ENCODE data around the gene C14orf180.

Gene C14orf180

GRCh38 chr14:104545151-104545941 is 34.2 kb upstream of the C14orf180 start:
- Histone ChIP-seq H3K27me3 (ENCODE audit: control insufficient read depth, insufficient read depth, low read length) (no peaks in the 10 kb centered on the region), H3K4me1 (ENCODE audit: control insufficient read depth, insufficient read depth, low read length) (peaks cover 2% of the 10 kb centered on the region), H3K4me3 (ENCODE audit: low read depth, low read length) (no peak overlapping the region), H3K9me3 (ENCODE audit: control insufficient read depth, insufficient read depth, low read length) (no peaks in the 10 kb centered on the region), H3K36me3 (ENCODE audit: control insufficient read depth, insufficient read depth, low read length) (no peaks in the 10 kb centered on the region), H3K9ac (ENCODE audit: low read depth, low read length) (no peak overlapping the region)

DNA sequence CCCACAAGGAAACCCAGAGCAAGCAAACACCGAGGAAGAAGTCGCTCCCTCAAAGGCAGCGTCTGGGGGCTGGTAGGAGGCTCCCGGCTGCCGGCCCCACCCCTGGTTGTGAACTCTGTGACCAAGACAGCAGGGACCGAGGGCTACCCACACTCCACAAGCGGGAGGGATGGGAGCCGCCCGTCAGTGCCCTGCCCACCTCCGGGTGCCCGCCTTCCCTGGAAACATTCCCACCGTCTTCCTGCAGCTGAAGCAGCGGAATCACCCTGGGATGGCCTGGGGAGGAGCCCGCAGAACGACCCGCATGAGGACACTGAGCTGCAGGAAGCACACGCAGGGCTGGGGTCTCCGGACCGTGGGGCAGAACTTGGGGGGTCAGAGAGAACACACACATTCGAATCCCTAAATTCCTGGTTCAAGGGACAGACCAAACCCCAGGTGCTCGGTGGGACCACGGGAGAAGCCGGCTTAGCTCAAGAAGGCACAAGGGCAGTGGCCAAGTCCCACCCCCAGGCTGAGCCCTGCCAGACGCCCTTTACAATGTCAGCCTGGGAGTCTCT is 33.5 kb upstream of the C14orf180 start:
- Histone ChIP-seq H3K27me3 (ENCODE audit: control insufficient read depth, insufficient read depth, low read length) (no peaks in the 10 kb centered on the region), H3K9ac (ENCODE audit: low read depth, low read length) (no peak overlapping the region), H3K4me3 (ENCODE audit: low read depth, low read length) (no peak overlapping the region), H3K9me3 (ENCODE audit: control insufficient read depth, insufficient read depth, low read length) (no peaks in the 10 kb centered on the region), H3K36me3 (ENCODE audit: control insufficient read depth, insufficient read depth, low read length) (no peaks in the 10 kb centered on the region), H3K4me1 (ENCODE audit: control insufficient read depth, insufficient read depth, low read length) (peaks cover 2% of the 10 kb centered on the region)

DNA sequence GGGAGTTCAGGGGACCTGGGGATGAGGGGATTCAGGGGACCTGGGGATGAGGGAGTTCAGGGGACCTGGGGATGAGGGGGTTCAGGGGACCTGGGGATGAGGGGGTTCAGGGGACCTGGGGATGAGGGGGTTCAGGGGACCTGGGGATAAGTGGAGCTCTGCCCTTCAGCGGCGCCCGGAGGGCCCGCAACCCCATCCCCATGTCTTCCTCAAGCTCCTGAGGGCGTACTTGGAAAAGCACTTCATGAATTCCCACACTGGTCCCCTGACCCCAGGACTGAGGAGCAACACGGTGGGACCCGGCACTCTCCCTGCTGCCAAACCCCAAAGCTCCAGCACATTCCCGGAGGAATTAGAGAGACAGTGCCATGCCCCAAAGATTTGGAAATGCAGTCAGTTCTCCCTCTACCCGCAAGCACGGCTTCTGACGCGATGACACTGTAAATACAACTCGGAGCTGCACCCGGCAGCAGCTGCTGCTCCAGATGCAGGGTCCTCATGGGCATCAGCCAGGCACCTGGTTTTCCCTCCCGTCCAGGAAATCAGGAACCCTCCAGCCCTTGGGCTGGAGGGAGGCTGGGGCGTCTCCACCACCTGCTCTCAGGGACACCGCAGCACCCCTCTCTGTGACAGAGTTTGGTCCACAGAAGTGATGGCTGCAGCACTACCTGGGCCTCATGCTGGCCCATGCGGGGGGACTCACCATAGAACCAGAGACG is 32.8 kb upstream of the C14orf180 start:
- no peaks in the 10 kb centered on the region for H3K9me3 ChIP-seq (ENCODE audit: control insufficient read depth, insufficient read depth, low read length)
- H3K27me3 ChIP-seq (ENCODE audit: control insufficient read depth, insufficient read depth, low read length), result no peaks in the 10 kb centered on the region
- no peaks in the 10 kb centered on the region for H3K36me3 ChIP-seq (ENCODE audit: control insufficient read depth, insufficient read depth, low read length)
- H3K4me1 ChIP-seq (ENCODE audit: control insufficient read depth, insufficient read depth, low read length), result peaks cover 2% of the 10 kb centered on the region
- no peak overlapping the region for H3K4me3 ChIP-seq (ENCODE audit: low read depth, low read length)
- no peak overlapping the region for H3K9ac ChIP-seq (ENCODE audit: low read depth, low read length)

- peaks cover 2% of the 10 kb centered on the region for H3K4me1 ChIP-seq (ENCODE audit: control insufficient read depth, insufficient read depth, low read length)
- no peaks in the 10 kb centered on the region for H3K27me3 ChIP-seq (ENCODE audit: control insufficient read depth, insufficient read depth, low read length)
- H3K9me3 ChIP-seq (ENCODE audit: control insufficient read depth, insufficient read depth, low read length), result no peaks in the 10 kb centered on the region
- no peak overlapping the region for H3K4me3 ChIP-seq (ENCODE audit: low read depth, low read length)
- no peak overlapping the region for H3K9ac ChIP-seq (ENCODE audit: low read depth, low read length)
- no peaks in the 10 kb centered on the region for H3K36me3 ChIP-seq (ENCODE audit: control insufficient read depth, insufficient read depth, low read length)
These were observed 32.1 kb upstream of the C14orf180 start for GRCh38 chr14:104547310-104547997.

DNA sequence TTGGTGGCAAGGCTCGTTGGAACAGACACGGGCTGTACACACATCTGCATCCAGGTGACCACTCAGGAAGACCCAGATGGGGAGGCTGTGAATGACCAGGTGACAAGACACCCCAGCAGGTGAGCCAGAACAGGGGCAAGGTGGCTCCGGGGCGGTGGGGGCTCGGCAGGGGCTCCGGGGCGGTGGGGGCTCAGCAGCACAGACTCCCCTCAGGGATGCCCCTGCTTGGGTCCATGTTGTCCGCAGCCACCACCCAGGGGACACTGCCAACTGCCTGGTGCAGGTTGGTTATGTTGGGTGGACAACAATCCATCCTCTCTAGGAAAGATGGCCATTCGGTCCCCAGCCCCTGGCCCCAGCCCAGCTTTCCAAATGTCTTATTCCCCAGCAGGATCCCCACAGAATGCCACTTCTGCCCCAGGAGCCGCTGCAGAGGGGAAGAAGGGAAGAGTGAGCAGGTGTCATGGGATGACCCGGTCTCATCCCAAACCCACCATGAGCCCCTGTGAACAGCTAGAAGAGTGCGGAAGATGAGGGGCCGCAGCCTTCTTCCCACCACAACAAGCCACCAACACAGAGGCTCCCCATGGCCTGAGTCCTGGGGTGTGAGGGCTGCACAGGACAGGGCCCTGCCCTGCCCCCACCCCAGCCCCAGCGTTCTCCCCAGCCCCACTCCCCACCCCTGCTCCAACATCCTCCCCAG is 31.4 kb upstream of the C14orf180 start:
- Histone ChIP-seq H3K9me3 (ENCODE audit: control insufficient read depth, insufficient read depth, low read length) (no peaks in the 10 kb centered on the region), H3K4me3 (ENCODE audit: low read depth, low read length) (no peak overlapping the region), H3K27me3 (ENCODE audit: control insufficient read depth, insufficient read depth, low read length) (no peaks in the 10 kb centered on the region), H3K36me3 (ENCODE audit: control insufficient read depth, insufficient read depth, low read length) (no peaks in the 10 kb centered on the region), H3K4me1 (ENCODE audit: control insufficient read depth, insufficient read depth, low read length) (peaks cover 2% of the 10 kb centered on the region), H3K9ac (ENCODE audit: low read depth, low read length) (no peak overlapping the region)

GRCh38 chr14:104548802-104549535 is 30.6 kb upstream of the C14orf180 start:
- peaks cover 2% of the 10 kb centered on the region for H3K4me1 ChIP-seq (ENCODE audit: control insufficient read depth, insufficient read depth, low read length)
- H3K4me3 ChIP-seq (ENCODE audit: low read depth, low read length), result no peak overlapping the region
- H3K9ac ChIP-seq (ENCODE audit: low read depth, low read length), result no peak overlapping the region
- H3K9me3 ChIP-seq (ENCODE audit: control insufficient read depth, insufficient read depth, low read length), result no peaks in the 10 kb centered on the region
- no peaks in the 10 kb centered on the region for H3K36me3 ChIP-seq (ENCODE audit: control insufficient read depth, insufficient read depth, low read length)
- no peaks in the 10 kb centered on the region for H3K27me3 ChIP-seq (ENCODE audit: control insufficient read depth, insufficient read depth, low read length)

- H3K9ac ChIP-seq (ENCODE audit: low read depth, low read length), result no peak overlapping the region
These were observed 29.8 kb upstream of the C14orf180 start for GRCh38 chr14:104549536-104550339.

DNA sequence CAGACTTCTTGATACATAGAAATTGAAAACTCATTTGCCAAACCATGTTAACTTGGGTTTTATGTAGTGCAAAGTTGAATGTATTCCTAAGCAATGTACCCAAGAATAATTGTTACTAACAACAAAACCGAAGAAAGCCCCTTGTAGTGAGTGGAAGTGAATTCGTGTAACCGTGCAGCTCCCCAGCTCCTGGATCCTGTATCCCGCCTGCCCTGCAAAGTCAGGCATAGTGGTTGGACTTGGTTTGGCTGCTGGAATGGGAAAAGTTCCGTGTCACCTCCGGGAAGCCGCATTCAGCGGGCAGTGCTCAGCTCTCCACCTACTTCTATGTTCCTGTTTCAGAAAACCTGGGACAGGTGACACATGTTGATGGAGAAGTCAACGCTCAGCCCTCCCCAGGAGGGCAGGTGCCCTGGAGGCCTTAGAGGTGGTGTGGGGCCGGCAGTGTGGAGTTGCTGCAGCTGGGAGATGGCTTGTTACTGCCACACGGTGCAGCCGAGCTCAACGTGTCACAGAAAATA is 29.2 kb upstream of the C14orf180 start:
- Histone ChIP-seq H3K27me3 (ENCODE audit: control insufficient read depth, insufficient read depth, low read length) (no peaks in the 10 kb centered on the region), H3K4me3 (ENCODE audit: low read depth, low read length) (no peak overlapping the region)

More at GRCh38 chr14:104549536-104550339, 29.8 kb upstream of the C14orf180 start:
- Histone ChIP-seq H3K27me3 (ENCODE audit: control insufficient read depth, insufficient read depth, low read length) (no peaks in the 10 kb centered on the region), H3K4me1 (ENCODE audit: control insufficient read depth, insufficient read depth, low read length) (peaks cover 2% of the 10 kb centered on the region), H3K36me3 (ENCODE audit: control insufficient read depth, insufficient read depth, low read length) (no peaks in the 10 kb centered on the region), H3K9me3 (ENCODE audit: control insufficient read depth, insufficient read depth, low read length) (no peaks in the 10 kb centered on the region), H3K4me3 (ENCODE audit: low read depth, low read length) (no peak overlapping the region)

DNA sequence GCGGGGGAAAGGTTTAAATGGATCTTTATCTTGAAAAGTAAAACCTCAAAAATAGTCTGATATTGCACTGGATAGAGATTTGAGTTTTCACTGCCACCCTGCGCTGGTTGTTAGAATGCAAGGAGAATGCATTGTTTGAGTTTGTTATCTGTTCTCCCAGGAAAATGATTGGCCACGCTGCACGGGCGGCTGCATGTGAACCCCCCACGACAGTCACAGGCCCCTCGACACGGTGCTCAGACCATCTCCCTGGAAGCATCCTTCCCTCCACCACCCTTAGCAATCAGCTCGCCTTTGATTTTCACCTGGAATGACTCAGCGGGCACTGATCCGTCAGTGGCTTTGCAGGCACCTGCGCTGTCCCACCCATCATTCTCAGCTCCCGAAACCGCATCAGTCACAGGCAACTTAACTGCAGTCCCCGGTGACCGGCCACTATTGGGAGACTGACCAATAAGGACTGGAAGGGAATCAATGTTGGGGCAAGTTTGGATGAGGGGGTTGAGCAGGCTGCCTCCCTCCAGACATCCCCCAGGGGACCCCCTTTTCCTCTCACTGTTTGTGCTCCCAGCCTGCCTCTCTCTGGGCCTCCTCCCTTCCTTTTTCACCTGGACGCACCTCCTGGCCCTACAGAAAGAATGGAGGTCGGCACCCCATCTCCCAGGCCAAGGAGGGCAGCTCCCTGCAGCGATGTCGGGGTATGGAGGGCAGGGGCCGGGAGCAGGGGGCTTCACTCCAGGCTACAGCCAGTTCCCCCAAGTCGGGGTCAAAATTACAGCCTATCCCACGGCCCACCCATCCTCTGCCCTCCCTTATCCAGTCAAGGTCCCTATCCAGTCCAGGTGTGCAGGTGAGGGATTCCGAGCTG is 28.5 kb upstream of the C14orf180 start:
- no peaks in the 10 kb centered on the region for H3K27me3 ChIP-seq (ENCODE audit: control insufficient read depth, insufficient read depth, low read length)

More for the DNA sequence above, 29.2 kb upstream of the C14orf180 start:
- Histone ChIP-seq H3K9me3 (ENCODE audit: control insufficient read depth, insufficient read depth, low read length) (no peaks in the 10 kb centered on the region), H3K4me1 (ENCODE audit: control insufficient read depth, insufficient read depth, low read length) (peaks cover 2% of the 10 kb centered on the region), H3K9ac (ENCODE audit: low read depth, low read length) (no peak overlapping the region), H3K36me3 (ENCODE audit: control insufficient read depth, insufficient read depth, low read length) (no peaks in the 10 kb centered on the region)

More for the DNA sequence above, 28.5 kb upstream of the C14orf180 start:
- Histone ChIP-seq H3K36me3 (ENCODE audit: control insufficient read depth, insufficient read depth, low read length) (no peaks in the 10 kb centered on the region), H3K9ac (ENCODE audit: low read depth, low read length) (no peak overlapping the region), H3K4me3 (ENCODE audit: low read depth, low read length) (no peak overlapping the region), H3K4me1 (ENCODE audit: control insufficient read depth, insufficient read depth, low read length) (peaks cover 2% of the 10 kb centered on the region), H3K9me3 (ENCODE audit: control insufficient read depth, insufficient read depth, low read length) (no peaks in the 10 kb centered on the region)

Measured in iPS-15b (cell line).